SK-N-SH (cell line): ENCODE data around the gene HSPA6.
A peak's percentile ranks its signal among the peaks of the same experiment; 100 is the strongest.

Source experiments
- CTCF ChIP-seq: fragments of 200-600 bp; sonication (generic); IDR thresholded peaks from 2 replicates; pipeline ENCODE4 v1.6.1; 2017; ENCODE audit warnings: antibody characterized with exemption, mild to moderate bottlenecking, moderate library complexity
- EP300 ChIP-seq, 2 experiments: IDR thresholded peaks; 2 replicates each; pipeline versions ENCODE4 v1.4.0 to v1.6.1; 2012; ENCODE audit warnings: borderline replicate concordance in 1 of 2, low read depth in 1 of 2, low read length in 1 of 2
- EZH2phosphoT487 ChIP-seq: fragments of 200-600 bp; sonication (generic); IDR thresholded peaks from 2 replicates; pipeline ENCODE4 v1.6.1; 2017; ENCODE audit warnings: low read depth, mixed run types, mild to moderate bottlenecking, antibody characterized with exemption, moderate library complexity, borderline replicate concordance
- GABPA ChIP-seq: IDR thresholded peaks from 2 replicates; pipeline ENCODE4 v1.4.0; 2012; ENCODE audit warnings: low read depth, mild to moderate bottlenecking
- GATA2 ChIP-seq: sonication (generic); formaldehyde crosslinking; IDR thresholded peaks from 2 replicates; pipeline ENCODE4 v1.5.0; 2020; ENCODE audit warnings: mild to moderate bottlenecking, missing genetic modification reagents
- MAX ChIP-seq: IDR thresholded peaks from 2 replicates; pipeline ENCODE4 v1.4.0; 2012; ENCODE audit warnings: low read depth
- MXI1 ChIP-seq: IDR thresholded peaks from 2 replicates; pipeline ENCODE4 v1.6.1; 2012; ENCODE audit warnings: mild to moderate bottlenecking, low read depth, low read length, improper control_type of control experiment
- POLR2AphosphoS5 ChIP-seq: IDR thresholded peaks from 2 replicates; pipeline ENCODE4 v1.6.1; 2012; ENCODE audit warnings: low read depth, low read length
- RCOR1 ChIP-seq: fragments of 150-350 bp; IDR thresholded peaks from 2 replicates; pipeline ENCODE4 v1.6.1; 2017; ENCODE audit warnings: antibody characterized with exemption, low read length
- RFX5 ChIP-seq: IDR thresholded peaks from 2 replicates; pipeline ENCODE4 v1.6.1; 2012; ENCODE audit warnings: mild to moderate bottlenecking, improper control_type of control experiment, low read length
- SIN3A ChIP-seq: IDR thresholded peaks from 2 replicates; pipeline ENCODE4 v1.6.1; 2012; ENCODE audit warnings: low read depth, mild to moderate bottlenecking, low read length, moderate library complexity, borderline replicate concordance
- YY1 ChIP-seq: IDR thresholded peaks from 2 replicates; pipeline ENCODE4 v1.4.0; 2012; ENCODE audit warnings: low read depth, mild to moderate bottlenecking
- TF ChIP-seq, protein P1 (sequence below): IDR thresholded peaks from 2 replicates; pipeline ENCODE4 v1.6.1; 2012; ENCODE audit warnings: mild to moderate bottlenecking, low read depth, low read length, moderate library complexity

GRCh38 chr1:161484613-161485012 is 39.7 kb upstream of the HSPA6 start:
- no peak for TF ChIP-seq MAX
- TF ChIP-seq CTCF, result peak; percentile 44
- no peak for TF ChIP-seq EP300 (IDR thresholded peaks at IDR 0.05; ENCODE audit: borderline replicate concordance in 1 of 2, low read depth in 1 of 2, low read length in 1 of 2)
- TF ChIP-seq, protein P1, sequence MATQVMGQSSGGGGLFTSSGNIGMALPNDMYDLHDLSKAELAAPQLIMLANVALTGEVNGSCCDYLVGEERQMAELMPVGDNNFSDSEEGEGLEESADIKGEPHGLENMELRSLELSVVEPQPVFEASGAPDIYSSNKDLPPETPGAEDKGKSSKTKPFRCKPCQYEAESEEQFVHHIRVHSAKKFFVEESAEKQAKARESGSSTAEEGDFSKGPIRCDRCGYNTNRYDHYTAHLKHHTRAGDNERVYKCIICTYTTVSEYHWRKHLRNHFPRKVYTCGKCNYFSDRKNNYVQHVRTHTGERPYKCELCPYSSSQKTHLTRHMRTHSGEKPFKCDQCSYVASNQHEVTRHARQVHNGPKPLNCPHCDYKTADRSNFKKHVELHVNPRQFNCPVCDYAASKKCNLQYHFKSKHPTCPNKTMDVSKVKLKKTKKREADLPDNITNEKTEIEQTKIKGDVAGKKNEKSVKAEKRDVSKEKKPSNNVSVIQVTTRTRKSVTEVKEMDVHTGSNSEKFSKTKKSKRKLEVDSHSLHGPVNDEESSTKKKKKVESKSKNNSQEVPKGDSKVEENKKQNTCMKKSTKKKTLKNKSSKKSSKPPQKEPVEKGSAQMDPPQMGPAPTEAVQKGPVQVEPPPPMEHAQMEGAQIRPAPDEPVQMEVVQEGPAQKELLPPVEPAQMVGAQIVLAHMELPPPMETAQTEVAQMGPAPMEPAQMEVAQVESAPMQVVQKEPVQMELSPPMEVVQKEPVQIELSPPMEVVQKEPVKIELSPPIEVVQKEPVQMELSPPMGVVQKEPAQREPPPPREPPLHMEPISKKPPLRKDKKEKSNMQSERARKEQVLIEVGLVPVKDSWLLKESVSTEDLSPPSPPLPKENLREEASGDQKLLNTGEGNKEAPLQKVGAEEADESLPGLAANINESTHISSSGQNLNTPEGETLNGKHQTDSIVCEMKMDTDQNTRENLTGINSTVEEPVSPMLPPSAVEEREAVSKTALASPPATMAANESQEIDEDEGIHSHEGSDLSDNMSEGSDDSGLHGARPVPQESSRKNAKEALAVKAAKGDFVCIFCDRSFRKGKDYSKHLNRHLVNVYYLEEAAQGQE, result no peak
- TF ChIP-seq EZH2phosphoT487, result no peak
- no peak for TF ChIP-seq SIN3A
- no peak for TF ChIP-seq RFX5
- no peak for TF ChIP-seq MXI1
- no peak for TF ChIP-seq GABPA
- no peak for TF ChIP-seq POLR2AphosphoS5
- no peak for TF ChIP-seq RCOR1
- TF ChIP-seq YY1, result no peak
- no peak for TF ChIP-seq GATA2 (CRISPR knock-in tag)
